H9 (cell line): Measurements from ENCODE around the gene DACH1. TPM values are rescaled to one million over a fixed set of nuclear protein-coding genes. Genes with fewer than 3 reads are reported as not detected.

Experiments used
- DNase-seq: peaks from one replicate; pipeline ENCODE4 v3.0.0-alpha.2; 2017
- H2AFZ ChIP-seq: one replicate; pipeline ENCODE4 v1.6.1; 2013; ENCODE audit warnings: mild to moderate bottlenecking, low read length, control low read depth, moderate library complexity
- H2AK5ac ChIP-seq: 2 replicates; pipeline ENCODE4 v1.6.1; 2013; ENCODE audit warnings: low read length, control low read depth, mixed read lengths; ENCODE audit not compliant: insufficient read length
- H2BK120ac ChIP-seq: one replicate; pipeline ENCODE4 v1.6.1; 2013; ENCODE audit warnings: low read depth, mild to moderate bottlenecking, low read length, control low read depth, inconsistent platforms; ENCODE audit not compliant: poor library complexity, severe bottlenecking
- H2BK12ac ChIP-seq: 2 replicates; pipeline ENCODE4 v1.6.1; 2013; ENCODE audit warnings: low read length, control low read depth, mixed read lengths, low read depth; ENCODE audit not compliant: insufficient read length
- H2BK15ac ChIP-seq: 2 replicates; pipeline ENCODE4 v1.6.1; 2013; ENCODE audit warnings: low read depth, low read length, control low read depth
- H2BK20ac ChIP-seq: one replicate; pipeline ENCODE4 v1.6.1; 2013; ENCODE audit warnings: low read depth, mild to moderate bottlenecking, low read length, control low read depth, inconsistent platforms; ENCODE audit not compliant: poor library complexity, severe bottlenecking
- H2BK5ac ChIP-seq: 2 replicates; pipeline ENCODE4 v1.6.1; 2013; ENCODE audit warnings: low read length, control low read depth, mixed read lengths; ENCODE audit not compliant: insufficient read length
- H3K14ac ChIP-seq: 2 replicates; pipeline ENCODE4 v1.6.1; 2013; ENCODE audit warnings: low read length, control low read depth; ENCODE audit not compliant: insufficient read depth
- H3K18ac ChIP-seq: 2 replicates; pipeline ENCODE4 v1.6.1; 2013; ENCODE audit warnings: low read depth, mild to moderate bottlenecking, mixed read lengths, low read length, control low read depth; ENCODE audit not compliant: insufficient read length
- H3K23ac ChIP-seq: 2 replicates; pipeline ENCODE4 v1.6.1; 2013; ENCODE audit warnings: low read length, control low read depth, mixed read lengths, low read depth; ENCODE audit not compliant: insufficient read length
- H3K23me2 ChIP-seq: 2 replicates; pipeline ENCODE4 v1.6.1; 2013; ENCODE audit warnings: low read depth, mild to moderate bottlenecking, mixed read lengths, low read length, control low read depth; ENCODE audit not compliant: insufficient read length, poor library complexity, severe bottlenecking
- H3K27ac ChIP-seq: 2 replicates; pipeline ENCODE4 v1.5.1; 2013; ENCODE audit warnings: low read length, control low read depth, mixed read lengths, low read depth; ENCODE audit not compliant: insufficient read length
- H3K27me3 ChIP-seq: 2 replicates; pipeline ENCODE4 v1.6.1; 2013; ENCODE audit warnings: low read length, control low read depth, inconsistent platforms; ENCODE audit not compliant: insufficient read depth
- H3K4ac ChIP-seq: 2 replicates; pipeline ENCODE4 v1.6.1; 2013; ENCODE audit warnings: low read depth, mild to moderate bottlenecking, control low read depth, inconsistent platforms, low read length, moderate library complexity
- H3K4me1 ChIP-seq: 2 replicates; pipeline ENCODE4 v1.6.1; 2013; ENCODE audit warnings: low read length, control low read depth, inconsistent platforms; ENCODE audit not compliant: insufficient read depth
- H3K4me2 ChIP-seq: 2 replicates; pipeline ENCODE4 v1.6.1; 2013; ENCODE audit warnings: low read length, control low read depth, mixed read lengths; ENCODE audit not compliant: insufficient read length, insufficient read depth
- H3K56ac ChIP-seq: 2 replicates; pipeline ENCODE4 v1.6.1; 2013; ENCODE audit warnings: low read depth, mild to moderate bottlenecking, mixed read lengths, low read length, control low read depth; ENCODE audit not compliant: insufficient read length
- H3K79me1 ChIP-seq: 2 replicates; pipeline ENCODE4 v1.6.1; 2013; ENCODE audit warnings: low read depth, mild to moderate bottlenecking, moderate library complexity, low read length, control low read depth, inconsistent platforms; ENCODE audit not compliant: insufficient read depth, poor library complexity, severe bottlenecking
- H3K79me2 ChIP-seq: 2 replicates; pipeline ENCODE4 v1.6.1; 2013; ENCODE audit warnings: low read length, control low read depth, inconsistent platforms; ENCODE audit not compliant: insufficient read depth
- H3K9ac ChIP-seq: 2 replicates; pipeline ENCODE4 v1.6.1; 2013; ENCODE audit warnings: low read length, control low read depth, mixed read lengths; ENCODE audit not compliant: insufficient read length; ENCODE audit errors: extremely low read depth
- H3K9me3 ChIP-seq: one replicate; pipeline ENCODE4 v1.6.1; 2013; ENCODE audit warnings: low read depth, low read length, inconsistent platforms; ENCODE audit not compliant: control insufficient read depth
- H3T11ph ChIP-seq: one replicate; pipeline ENCODE4 v1.6.1; 2013; ENCODE audit warnings: mild to moderate bottlenecking, low read length, control low read depth, inconsistent platforms
- H4K20me1 ChIP-seq: one replicate; pipeline ENCODE4 v1.6.1; 2013; ENCODE audit not compliant: control insufficient read depth, insufficient read length, insufficient read depth
- H4K5ac ChIP-seq: 2 replicates; pipeline ENCODE4 v1.6.1; 2013; ENCODE audit warnings: low read depth, mild to moderate bottlenecking, mixed read lengths, low read length, control low read depth; ENCODE audit not compliant: insufficient read length
- H4K8ac ChIP-seq: replicated peaks from 2 replicates; pipeline ENCODE4 v1.6.1; 2013; ENCODE audit warnings: low read length, control low read depth, mixed read lengths, low read depth; ENCODE audit not compliant: insufficient read length
- H4K91ac ChIP-seq: 2 replicates; pipeline ENCODE4 v1.6.1; 2013; ENCODE audit warnings: low read depth, mild to moderate bottlenecking, moderate library complexity, mixed read lengths, low read length, control low read depth; ENCODE audit not compliant: insufficient read length
- H3K27ac Mint-ChIP-seq, 3 experiments: 2 replicates in 2 of 3; 3 replicates in 1 of 3; pipeline ENCODE4 v1.8.0; 2020 to 2021; ENCODE audit warnings: mixed read lengths in 3 of 3, mild to moderate bottlenecking in 1 of 3, moderate library complexity in 1 of 3
- H3K27me3 Mint-ChIP-seq: 2 replicates; pipeline ENCODE4 v1.8.0; 2021; ENCODE audit warnings: low read depth, mild to moderate bottlenecking, moderate library complexity, mixed read lengths
- H3K36me3 Mint-ChIP-seq, 3 experiments: 2 replicates in 2 of 3; 3 replicates in 1 of 3; pipeline ENCODE4 v1.8.0; 2020 to 2021; ENCODE audit warnings: low read depth in 3 of 3, mixed read lengths in 3 of 3; ENCODE audit not compliant: insufficient read depth in 1 of 3
- H3K4me1 Mint-ChIP-seq, 2 experiments: 2 replicates each; pipeline ENCODE4 v1.8.0; 2020; ENCODE audit warnings: mixed read lengths in 2 of 2
- H3K4me3 Mint-ChIP-seq, 2 experiments: 2 replicates in 1 of 2; 3 replicates in 1 of 2; pipeline ENCODE4 v1.8.0; 2020 to 2021; ENCODE audit warnings: mild to moderate bottlenecking in 2 of 2, mixed read lengths in 2 of 2, moderate library complexity in 1 of 2
- H3K9me3 Mint-ChIP-seq, 2 experiments: 2 replicates in 1 of 2; 3 replicates in 1 of 2; pipeline ENCODE4 v1.8.0; 2020; ENCODE audit warnings: mild to moderate bottlenecking in 2 of 2, mixed read lengths in 2 of 2, moderate library complexity in 1 of 2
- CTCF ChIP-seq: fragments of 200-600 bp; sonication (generic); conservative IDR thresholded peaks from 3 replicates; pipeline ENCODE4 v1.8.0; 2021; ENCODE audit warnings: antibody characterized with exemption, mild to moderate bottlenecking
- WGBS: extraction: QIAGEN DNeasy Blood & Tissue Kit; methylation state at CpG from one replicate; pipeline ENCODE4 v1.1.7; 2013; ENCODE audit warnings: missing lambda C conversion rate, low lambda C conversion rate, mixed read lengths; ENCODE audit not compliant: insufficient read length; ENCODE audit errors: extremely low coverage; 5-methylcytosine and 5-hydroxymethylcytosine counted together
- total RNA-seq: library from RNA; stranded (reverse); gene quantifications from 2 replicates; pipeline ENCODE4 v1.2.1, GENCODE V29; 2021

The DACH1 gene
- total RNA-seq, 1 experiment from 2014 or later: not detected

- H3K79me2 ChIP-seq: no peaks in the 10 kb centered on the region
- H3K27ac ChIP-seq: no peak overlapping the region
- no peak overlapping the region for H2BK12ac ChIP-seq
- no peak overlapping the region for H4K5ac ChIP-seq
- no peak overlapping the region for H3K14ac ChIP-seq
- H3T11ph ChIP-seq: no peak overlapping the region
- H2BK20ac ChIP-seq: no peak overlapping the region
- no peak for TF ChIP-seq CTCF
- H3K9ac ChIP-seq: no peak overlapping the region
- Mint-ChIP-seq H3K9me3 (no peaks in the 10 kb centered on the region), H3K4me1 (peaks cover 0 to 4% of the 10 kb centered on the region in 2 experiments; a peak in 1 of 4 replicates), H3K27me3 (no peaks in the 10 kb centered on the region), H3K36me3 (no peaks in the 10 kb centered on the region), H3K4me3 (no peak overlapping the region), H3K27ac (no peak overlapping the region)
- no peak overlapping the region for H4K91ac ChIP-seq
- H3K9me3 ChIP-seq: no peaks in the 10 kb centered on the region
- H2AK5ac ChIP-seq: no peak overlapping the region
- no peak overlapping the region for H2BK5ac ChIP-seq
- no peak overlapping the region for H3K18ac ChIP-seq
- no peak overlapping the region for H2BK15ac ChIP-seq
- no peak overlapping the region for H2AFZ ChIP-seq
- WGBS: no CpG with 5 or more reads among the region's 3 CpGs
- no peak overlapping the region for H3K23ac ChIP-seq
- H2BK120ac ChIP-seq: no peak overlapping the region
- H3K79me1 ChIP-seq: no peaks in the 10 kb centered on the region
- no peak overlapping the region for H4K8ac ChIP-seq
- H3K4ac ChIP-seq: no peak overlapping the region
- no peaks in the 10 kb centered on the region for H3K4me1 ChIP-seq
- DNase-seq: no peak
- no peak overlapping the region for H3K4me2 ChIP-seq
- no peaks in the 10 kb centered on the region for H3K23me2 ChIP-seq
- no peaks in the 10 kb centered on the region for H3K27me3 ChIP-seq
- no peaks in the 10 kb centered on the region for H4K20me1 ChIP-seq
- H3K56ac ChIP-seq: no peak overlapping the region
Measured at GRCh38 chr13:71801165-71801760, 65.7 kb downstream of the DACH1 start.
